Stomach smooth muscle (tissue), 2 donors: ENCODE measurements around the gene MAMDC4.
"Not testable (repeated sequence)": the region's sequence is repeated elsewhere in the genome, so short reads cannot be mapped to it uniquely, and the experiment has no call there.

Source experiments
- H3K27ac ChIP-seq: one replicate; pipeline ENCODE4 v1.7.0; 2013; ENCODE audit warnings: mild to moderate bottlenecking, low read length, inconsistent platforms
- H3K27me3 ChIP-seq, 2 donors: one replicate each; pipeline ENCODE4 v1.7.0; 2013; ENCODE audit warnings: low read length in 2 of 2; ENCODE audit not compliant: insufficient read depth in 2 of 2, control insufficient read depth in 1 of 2
- H3K36me3 ChIP-seq, 2 donors: one replicate each; pipeline ENCODE4 v1.7.0; 2013; ENCODE audit warnings: low read length in 2 of 2; ENCODE audit not compliant: control insufficient read depth in 2 of 2, insufficient read depth in 2 of 2
- H3K4me1 ChIP-seq: one replicate; pipeline ENCODE4 v1.7.0; 2013; ENCODE audit warnings: low read length; ENCODE audit not compliant: control insufficient read depth, insufficient read depth
- H3K4me3 ChIP-seq, 2 donors: one replicate each; pipeline ENCODE4 v1.7.0; 2013; ENCODE audit warnings: low read length in 2 of 2
- H3K9ac ChIP-seq, 2 donors: one replicate each; pipeline ENCODE4 v1.7.0; 2013; ENCODE audit warnings: low read length in 2 of 2, mild to moderate bottlenecking in 1 of 2
- H3K9me3 ChIP-seq, 2 donors: one replicate each; pipeline ENCODE4 v1.7.0; 2013; ENCODE audit warnings: low read length in 2 of 2; ENCODE audit not compliant: control insufficient read depth in 2 of 2
- donor health status: healthy.
- donor health status: Pancreatic carcinoma.

Gene MAMDC4

GRCh38 chr9:136851941-136852663 is at the start of gene MAMDC4:
Gene MAMDC4, plus strand, starts transcription at chr9:136852346. Its CDS starts 71 bp downstream, at chr9:136852417.
- Histone ChIP-seq H3K36me3 (peaks cover 0 to 4% of the 10 kb centered on the region in 2 donors), H3K27ac (no peak within 1 kb of the TSS), H3K4me1 (peaks cover 27% of the 10 kb centered on the region), H3K4me3 (no peak within 1 kb of the TSS), H3K27me3 (peaks cover 4 to 9% of the 10 kb centered on the region in 2 donors), H3K9ac (no peak within 1 kb of the TSS), H3K9me3 (no peaks in the 10 kb centered on the region)

- H3K9me3 ChIP-seq, H3K36me3 ChIP-seq, H3K9ac ChIP-seq, H3K27ac ChIP-seq, H3K4me3 ChIP-seq: not testable (repeated sequence)
- Histone ChIP-seq H3K27me3 (peaks cover 37 to 40% of the 10 kb centered on the region in 2 donors), H3K4me1 (peaks cover 31% of the 10 kb centered on the region)
Observed at GRCh38 chr9:136803009-136803550, 49.1 kb upstream of the MAMDC4 start.

- no peaks in the 10 kb centered on the region for H3K36me3 ChIP-seq
- no peak overlapping the region for H3K9ac ChIP-seq
- peaks cover 35% of the 10 kb centered on the region for H3K4me1 ChIP-seq
- no peaks in the 10 kb centered on the region for H3K9me3 ChIP-seq
- H3K4me3 ChIP-seq, result no peak overlapping the region
- no peak overlapping the region for H3K27ac ChIP-seq
- H3K27me3 ChIP-seq, result peaks cover 31 to 35% of the 10 kb centered on the region in 2 donors
Observed at GRCh38 chr9:136803551-136804508, 48.3 kb upstream of the MAMDC4 start.

GRCh38 chr9:136804509-136805206 is 47.5 kb upstream of the MAMDC4 start:
- Histone ChIP-seq H3K4me1 (peaks cover 37% of the 10 kb centered on the region), H3K27me3 (peaks cover 22 to 26% of the 10 kb centered on the region in 2 donors), H3K27ac (no peak overlapping the region), H3K36me3 (peaks cover under 1 to 2% of the 10 kb centered on the region in 2 donors), H3K9me3 (no peaks in the 10 kb centered on the region), H3K9ac (no peak overlapping the region), H3K4me3 (no peak overlapping the region)

- H3K36me3 ChIP-seq, result peaks cover 5 to 7% of the 10 kb centered on the region in 2 donors
- no peak overlapping the region for H3K27ac ChIP-seq
- H3K4me3 ChIP-seq, result no peak overlapping the region
- H3K4me1 ChIP-seq, result peaks cover 38% of the 10 kb centered on the region
- H3K9me3 ChIP-seq, result no peaks in the 10 kb centered on the region
- no peak overlapping the region for H3K9ac ChIP-seq
- peaks cover 18 to 22% of the 10 kb centered on the region in 2 donors for H3K27me3 ChIP-seq
Observed at GRCh38 chr9:136805207-136805740, 46.9 kb upstream of the MAMDC4 start.

- Histone ChIP-seq H3K4me1 (peaks cover 31% of the 10 kb centered on the region), H3K9ac (no peak overlapping the region), H3K9me3 (no peaks in the 10 kb centered on the region), H3K4me3 (no peak overlapping the region), H3K27me3 (peaks cover 10 to 14% of the 10 kb centered on the region in 2 donors), H3K27ac (no peak overlapping the region), H3K36me3 (peaks cover 6 to 7% of the 10 kb centered on the region in 2 donors)
Observed at GRCh38 chr9:136806067-136806466, 46.1 kb upstream of the MAMDC4 start.

GRCh38 chr9:136806631-136807201 is 45.4 kb upstream of the MAMDC4 start:
- peak overlapping the region; percentile 65 to 87 for H3K4me3 ChIP-seq
- peaks cover 6 to 7% of the 10 kb centered on the region in 2 donors for H3K36me3 ChIP-seq
- H3K9me3 ChIP-seq, result no peaks in the 10 kb centered on the region
- peaks cover 7 to 8% of the 10 kb centered on the region in 2 donors for H3K27me3 ChIP-seq
- no peak overlapping the region for H3K27ac ChIP-seq
- peaks cover 31% of the 10 kb centered on the region for H3K4me1 ChIP-seq
- H3K9ac ChIP-seq, result peak overlapping the region; percentile 36 to 63

GRCh38 chr9:136807281-136808074 is 44.7 kb upstream of the MAMDC4 start, which contains the start of gene RABL6:
Gene RABL6, plus strand, starts transcription at chr9:136807948. Its CDS starts 249 bp downstream, at chr9:136808197.
- H3K4me1 ChIP-seq, result peaks cover 31% of the 10 kb centered on the region
- H3K4me3 ChIP-seq, result peak within 1 kb of the TSS; percentile 65 to 87
- H3K27ac ChIP-seq, result peak within 1 kb of the TSS; percentile 71
- peak within 1 kb of the TSS; percentile 70 to 73 for H3K9ac ChIP-seq
- H3K36me3 ChIP-seq, result peaks cover 6 to 7% of the 10 kb centered on the region in 2 donors
- H3K9me3 ChIP-seq, result no peaks in the 10 kb centered on the region
- peaks cover under 1% of the 10 kb centered on the region in 2 donors for H3K27me3 ChIP-seq

- no peak overlapping the region for H3K27ac ChIP-seq
- peak overlapping the region; percentile 70 to 71 for H3K9ac ChIP-seq
Observed at GRCh38 chr9:136808075-136808805, 43.9 kb upstream of the MAMDC4 start.

More at GRCh38 chr9:136808075-136808805, 43.9 kb upstream of the MAMDC4 start:
- Histone ChIP-seq H3K4me3 (peak overlapping the region; percentile 65 to 87), H3K4me1 (peaks cover 31% of the 10 kb centered on the region), H3K9me3 (no peaks in the 10 kb centered on the region), H3K36me3 (peaks cover 6 to 7% of the 10 kb centered on the region in 2 donors), H3K27me3 (no peaks in the 10 kb centered on the region)
